SK-N-SH (cell line): ENCODE measurements around the gene PRKAG1. TPM values are rescaled to one million over a fixed set of nuclear protein-coding genes. Genes with fewer than 3 reads are reported as not detected.

Source experiments
- CTCF ChIA-PET: fragments of 300-600, 350-600 bp; formaldehyde crosslinking; extraction: SDS; loops from one replicate; lab custom pipeline; 2021; lab: Yijun Ruan, JAX
- POLR2A ChIA-PET: fragments of 350-600 bp; sonication (Branson Sonifier 250); formaldehyde crosslinking; extraction: SDS; loops from one replicate; lab custom pipeline; 2020; ENCODE audit warnings: antibody characterized with exemption, inconsistent platforms; lab: Yijun Ruan, JAX
- DNase-seq: peaks from one replicate; pipeline ENCODE4 v3.0.0; 2012
- H2AFZ ChIP-seq: fragments of 200-600 bp; sonication (generic); 2 replicates; pipeline ENCODE4 v1.8.1; 2016; ENCODE audit warnings: antibody characterized with exemption, mild to moderate bottlenecking, low read depth
- H3F3A ChIP-seq: fragments of 200-600 bp; sonication (generic); replicated peaks from 2 replicates; pipeline ENCODE3; 2016; ENCODE audit warnings: antibody characterized with exemption, mild to moderate bottlenecking; ENCODE audit not compliant: insufficient read depth
- H3K27ac ChIP-seq, 2 experiments: fragments of 200-500 bp in 1 of 2; fragments of 200-600 bp in 1 of 2; sonication (Bioruptor generic) in 1 of 2; sonication (generic), shearing (Covaris generic) in 1 of 2; 2 replicates each; pipeline versions ENCODE4 v1.5.1 to v1.6.1; 2014 to 2016; ENCODE audit warnings: low read depth in 2 of 2, inconsistent platforms in 1 of 2, low read length in 1 of 2, mild to moderate bottlenecking in 1 of 2, mixed read lengths in 1 of 2
- H3K27me3 ChIP-seq: fragments of 200-600 bp; sonication (generic), shearing (Covaris generic); 2 replicates; pipeline ENCODE4 v1.6.1; 2016; ENCODE audit warnings: mixed run types; ENCODE audit not compliant: insufficient read depth
- H3K36me3 ChIP-seq, 2 experiments: fragments of 200-500 bp in 1 of 2; fragments of 200-600 bp in 1 of 2; sonication (Bioruptor generic) in 1 of 2; sonication (generic) in 1 of 2; replicated peaks in 1 of 2; 2 replicates each; pipeline versions ENCODE3 to v1.5.1; 2014 to 2016; ENCODE audit warnings: low read length in 1 of 2, mild to moderate bottlenecking in 1 of 2; ENCODE audit not compliant: insufficient read depth in 2 of 2, control insufficient read depth in 1 of 2
- H3K4me1 ChIP-seq, 2 experiments: fragments of 200-500 bp in 1 of 2; fragments of 200-600 bp in 1 of 2; sonication (Bioruptor generic) in 1 of 2; sonication (generic), shearing (Covaris generic) in 1 of 2; 2 replicates each; pipeline versions ENCODE4 v1.5.1 to v1.6.1; 2014 to 2016; ENCODE audit warnings: low read depth in 1 of 2, low read length in 1 of 2, mixed run types in 1 of 2; ENCODE audit not compliant: insufficient read depth in 2 of 2, control insufficient read depth in 1 of 2
- H3K4me2 ChIP-seq: fragments of 200-600 bp; sonication (generic), shearing (Covaris generic); 2 replicates; pipeline ENCODE4 v1.6.1; 2017; ENCODE audit warnings: mixed run types
- H3K4me3 ChIP-seq, 2 experiments: fragments of 200-500 bp in 1 of 2; fragments of 200-600 bp in 1 of 2; sonication (Bioruptor generic) in 1 of 2; sonication (generic), shearing (Covaris generic) in 1 of 2; 2 replicates each; pipeline versions ENCODE4 v1.5.1 to v1.8.1; 2014 to 2016; ENCODE audit warnings: low read depth in 2 of 2, inconsistent platforms in 1 of 2, low read length in 1 of 2, mild to moderate bottlenecking in 1 of 2, mixed read lengths in 1 of 2, moderate library complexity in 1 of 2
- H3K79me2 ChIP-seq: fragments of 200-600 bp; sonication (generic); 2 replicates; pipeline ENCODE4 v1.8.1; 2017; ENCODE audit warnings: mild to moderate bottlenecking; ENCODE audit not compliant: insufficient read depth
- H3K9ac ChIP-seq: fragments of 200-600 bp; sonication (generic); 2 replicates; pipeline ENCODE4 v1.6.1; 2017; ENCODE audit warnings: mixed run types
- H3K9me2 ChIP-seq: fragments of 200-600 bp; sonication (generic); 2 replicates; pipeline ENCODE4 v1.6.1; 2017; ENCODE audit warnings: mixed run types
- H3K9me3 ChIP-seq: fragments of 200-600 bp; sonication (generic); 2 replicates; pipeline ENCODE4 v1.6.1; 2017; ENCODE audit warnings: mixed run types, mild to moderate bottlenecking, moderate library complexity
- H4K20me1 ChIP-seq: fragments of 200-600 bp; sonication (generic); 2 replicates; pipeline ENCODE4 v1.6.1; 2017; ENCODE audit warnings: mild to moderate bottlenecking, mixed run types; ENCODE audit not compliant: insufficient read depth
- ELF1 ChIP-seq: IDR thresholded peaks from 2 replicates; pipeline ENCODE4 v1.4.0; 2012
- EP300 ChIP-seq, 2 experiments: IDR thresholded peaks; 2 replicates each; pipeline versions ENCODE4 v1.4.0 to v1.6.1; 2012; ENCODE audit warnings: borderline replicate concordance in 1 of 2, low read depth in 1 of 2, low read length in 1 of 2
- FOSL2 ChIP-seq: IDR thresholded peaks from 2 replicates; pipeline ENCODE4 v1.4.0; 2012; ENCODE audit warnings: low read depth, mild to moderate bottlenecking, moderate library complexity, borderline replicate concordance
- GABPA ChIP-seq: IDR thresholded peaks from 2 replicates; pipeline ENCODE4 v1.4.0; 2012; ENCODE audit warnings: low read depth, mild to moderate bottlenecking
- IRF3 ChIP-seq: fragments of 150-350 bp; IDR thresholded peaks from 2 replicates; pipeline ENCODE4 v1.6.1; 2016; ENCODE audit warnings: mild to moderate bottlenecking, low read depth, low read length
- JUND ChIP-seq: IDR thresholded peaks from 2 replicates; pipeline ENCODE4 v1.4.0; 2012
- MAX ChIP-seq: IDR thresholded peaks from 2 replicates; pipeline ENCODE4 v1.4.0; 2012; ENCODE audit warnings: low read depth
- MEF2A ChIP-seq: IDR thresholded peaks from 2 replicates; pipeline ENCODE4 v1.4.0; 2012; ENCODE audit warnings: low read depth, borderline replicate concordance
- MXI1 ChIP-seq: IDR thresholded peaks from 2 replicates; pipeline ENCODE4 v1.6.1; 2012; ENCODE audit warnings: mild to moderate bottlenecking, low read depth, low read length, improper control_type of control experiment
- NFIC ChIP-seq: IDR thresholded peaks from 2 replicates; pipeline ENCODE4 v1.4.0; 2012; ENCODE audit warnings: borderline replicate concordance
- RAD21 ChIP-seq: IDR thresholded peaks from 2 replicates; pipeline ENCODE4 v1.6.1; 2012; ENCODE audit warnings: mild to moderate bottlenecking, low read length
- RXRA ChIP-seq: IDR thresholded peaks from 2 replicates; pipeline ENCODE4 v1.4.0; 2012; ENCODE audit warnings: low read depth, mild to moderate bottlenecking, borderline replicate concordance
- SMC3 ChIP-seq: IDR thresholded peaks from 2 replicates; pipeline ENCODE4 v1.6.1; 2012; ENCODE audit warnings: low read depth, low read length, improper control_type of control experiment
- TAF1 ChIP-seq: IDR thresholded peaks from 2 replicates; pipeline ENCODE4 v1.6.1; 2012; ENCODE audit warnings: low read depth, mild to moderate bottlenecking, low read length, moderate library complexity, borderline replicate concordance
- TCF12 ChIP-seq: IDR thresholded peaks from 2 replicates; pipeline ENCODE4 v1.4.0; 2012
- USF1 ChIP-seq: IDR thresholded peaks from 2 replicates; pipeline ENCODE4 v1.4.0; 2012; ENCODE audit warnings: low read depth, borderline replicate concordance
- USF2 ChIP-seq: fragments of 150-350 bp; IDR thresholded peaks from 2 replicates; pipeline ENCODE4 v1.6.1; 2017; ENCODE audit warnings: antibody characterized with exemption, low read length, low read depth, borderline replicate concordance
- ZBTB33 ChIP-seq: IDR thresholded peaks from 2 replicates; pipeline ENCODE4 v1.4.0; 2012; ENCODE audit warnings: low read depth, borderline replicate concordance
- WGBS: methylation state at CpG from one replicate; pipeline ENCODE4 v1.1.6; 2017; ENCODE audit warnings: low lambda C conversion rate; 5-methylcytosine and 5-hydroxymethylcytosine counted together
- polyA plus RNA-seq, 3 experiments: library from polyadenylated mRNA; depleted of rRNA; stranded (reverse); fragments of >200 nt; gene quantifications; 2 replicates each; pipeline ENCODE4 v1.2.3, GENCODE V29; 2012
- TF ChIP-seq, protein P1 (sequence below): fragments of 200-600 bp; sonication (generic); IDR thresholded peaks from 2 replicates; pipeline ENCODE4 v1.6.1; 2017; ENCODE audit warnings: antibody characterized with exemption, mild to moderate bottlenecking, moderate library complexity

PRKAG1 gene
- polyA plus RNA-seq, 1 of the 3 experiments (the other 2 are of a cell fraction), result 75.1 TPM

- no peak for TF ChIP-seq TAF1
- no peak for TF ChIP-seq MEF2A
- TF ChIP-seq USF2, result no peak
- TF ChIP-seq, all 33 proteins: peak for 0
Measured at GRCh38 chr12:48973531-48973930, 45.0 kb downstream of the PRKAG1 start (continued).

- H2AFZ ChIP-seq, result no peak overlapping the region
- no peak for DNase-seq
- H3F3A ChIP-seq, result peaks cover 10% of the 10 kb centered on the region
- no peak overlapping the region for H3K4me3 ChIP-seq
- peak overlapping the region; percentile 78; the same call in 1 of the 2 replicates for H3K4me2 ChIP-seq
- H3K4me1 ChIP-seq, result peaks cover 0 to 13% of the 10 kb centered on the region in 2 experiments; a peak in 1 of 4 replicates
- H3K36me3 ChIP-seq, result no peaks in the 10 kb centered on the region
- no peak overlapping the region for H3K9ac ChIP-seq
- WGBS, result 15% methylated on average over 3 of the region's 3 CpGs
- no peaks in the 10 kb centered on the region for H3K9me3 ChIP-seq
- POLR2A ChIA-PET, result interaction anchor here (0.6 kb wide), 1 partner anchor 69 kb away, joined by 3 read pairs; a partner anchor contains a TSS
- H3K27ac ChIP-seq, result no peak overlapping the region
- peaks cover 49% of the 10 kb centered on the region for H3K27me3 ChIP-seq
- no peaks in the 10 kb centered on the region for H3K79me2 ChIP-seq
- CTCF ChIA-PET, result interaction anchor here (0.9 to 32.2 kb wide), 6 partner anchors 15 to 82 kb away, joined by 3 to 935 read pairs (median 6); partner anchors contain the start of genes ARF3, DDN and WNT1
- no peaks in the 10 kb centered on the region for H3K9me2 ChIP-seq
- no peaks in the 10 kb centered on the region for H4K20me1 ChIP-seq
- TF ChIP-seq RAD21, result no peak
- TF ChIP-seq RXRA, result no peak
- no peak for TF ChIP-seq USF1
- TF ChIP-seq ZBTB33, result no peak
- no peak for TF ChIP-seq GABPA
- TF ChIP-seq NFIC, result no peak
- TF ChIP-seq MAX, result no peak
- no peak for TF ChIP-seq EP300 (IDR thresholded peaks at IDR 0.05; ENCODE audit: borderline replicate concordance in 1 of 2, low read depth in 1 of 2, low read length in 1 of 2)
- TF ChIP-seq, protein P1, sequence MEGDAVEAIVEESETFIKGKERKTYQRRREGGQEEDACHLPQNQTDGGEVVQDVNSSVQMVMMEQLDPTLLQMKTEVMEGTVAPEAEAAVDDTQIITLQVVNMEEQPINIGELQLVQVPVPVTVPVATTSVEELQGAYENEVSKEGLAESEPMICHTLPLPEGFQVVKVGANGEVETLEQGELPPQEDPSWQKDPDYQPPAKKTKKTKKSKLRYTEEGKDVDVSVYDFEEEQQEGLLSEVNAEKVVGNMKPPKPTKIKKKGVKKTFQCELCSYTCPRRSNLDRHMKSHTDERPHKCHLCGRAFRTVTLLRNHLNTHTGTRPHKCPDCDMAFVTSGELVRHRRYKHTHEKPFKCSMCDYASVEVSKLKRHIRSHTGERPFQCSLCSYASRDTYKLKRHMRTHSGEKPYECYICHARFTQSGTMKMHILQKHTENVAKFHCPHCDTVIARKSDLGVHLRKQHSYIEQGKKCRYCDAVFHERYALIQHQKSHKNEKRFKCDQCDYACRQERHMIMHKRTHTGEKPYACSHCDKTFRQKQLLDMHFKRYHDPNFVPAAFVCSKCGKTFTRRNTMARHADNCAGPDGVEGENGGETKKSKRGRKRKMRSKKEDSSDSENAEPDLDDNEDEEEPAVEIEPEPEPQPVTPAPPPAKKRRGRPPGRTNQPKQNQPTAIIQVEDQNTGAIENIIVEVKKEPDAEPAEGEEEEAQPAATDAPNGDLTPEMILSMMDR, result no peak; the same call in 1 of the 2 replicates
- TF ChIP-seq IRF3, result no peak
- TF ChIP-seq FOSL2, result no peak
- TF ChIP-seq SMC3, result no peak
- no peak for TF ChIP-seq ELF1
- no peak for TF ChIP-seq TAF1
- TF ChIP-seq TCF12, result no peak
- no peak for TF ChIP-seq JUND
- TF ChIP-seq MXI1, result no peak
- TF ChIP-seq, all 33 proteins: peak for 0
Measured at GRCh38 chr12:48972952-48973483, 45.6 kb downstream of the PRKAG1 start.
